Erythroblast (primary cell): ENCODE measurements around the gene NOX4.

Experiments used
- GATA1 ChIP-seq: IDR thresholded peaks from 2 replicates; pipeline ENCODE4 v1.6.1; 2011; ENCODE audit warnings: low read depth, mild to moderate bottlenecking, control low read depth, low read length, moderate library complexity
- POLR2A ChIP-seq: IDR thresholded peaks from 2 replicates; pipeline ENCODE4 v1.6.1; 2011; ENCODE audit warnings: mild to moderate bottlenecking, low read length

DNA sequence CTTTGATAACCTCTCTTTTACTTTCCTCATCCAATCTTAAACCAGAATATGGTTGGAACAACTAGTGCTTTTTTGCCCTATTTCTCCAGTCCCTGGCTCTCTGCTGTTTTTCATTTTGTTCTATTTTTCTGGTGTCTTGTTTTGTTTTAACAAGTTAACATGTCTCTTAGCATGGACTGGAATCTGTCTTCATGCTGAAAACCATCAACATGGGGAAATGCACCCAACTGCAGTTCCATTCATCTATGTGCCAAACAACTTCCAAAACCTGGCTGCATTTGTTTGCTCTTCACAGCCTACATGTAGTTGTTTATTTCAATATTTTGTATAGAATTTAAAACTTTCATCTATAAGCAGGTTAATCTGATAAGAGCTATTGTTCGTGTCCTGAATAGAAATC, 46.8 kb upstream of the NOX4 start:
- TF ChIP-seq POLR2A (no peak), GATA1 (no peak)
